Neuronal stem cell (in vitro differentiated cells): ENCODE data around the gene PLEKHD1.

Experiments used
- DNase-seq: peaks from one replicate; pipeline ENCODE4 v3.0.0-alpha.2; 2013; ENCODE audit warnings: low spot score
- H2AFZ ChIP-seq: one replicate; pipeline ENCODE4 v1.6.1; 2013; ENCODE audit warnings: mild to moderate bottlenecking, low read length, inconsistent platforms
- H2AK5ac ChIP-seq: 2 replicates; pipeline ENCODE4 v1.6.1; 2013; ENCODE audit warnings: low read depth, mild to moderate bottlenecking, inconsistent platforms, low read length, moderate library complexity, mixed read lengths
- H2BK120ac ChIP-seq: 2 replicates; pipeline ENCODE4 v1.6.1; 2013; ENCODE audit warnings: low read depth, mild to moderate bottlenecking, inconsistent platforms, low read length, moderate library complexity, mixed read lengths
- H2BK12ac ChIP-seq: one replicate; pipeline ENCODE4 v1.6.1; 2013; ENCODE audit warnings: low read length, inconsistent platforms
- H2BK15ac ChIP-seq: 2 replicates; pipeline ENCODE4 v1.6.1; 2013; ENCODE audit warnings: mild to moderate bottlenecking, low read length, inconsistent platforms, mixed read lengths
- H2BK5ac ChIP-seq: one replicate; pipeline ENCODE4 v1.6.1; 2013; ENCODE audit warnings: inconsistent platforms, mild to moderate bottlenecking, low read length, moderate library complexity
- H3K14ac ChIP-seq: one replicate; pipeline ENCODE4 v1.6.1; 2013; ENCODE audit warnings: low read length, inconsistent platforms
- H3K18ac ChIP-seq: 2 replicates; pipeline ENCODE4 v1.6.1; 2013; ENCODE audit warnings: low read length, inconsistent platforms
- H3K23ac ChIP-seq: 2 replicates; pipeline ENCODE4 v1.6.1; 2013; ENCODE audit warnings: low read depth, mild to moderate bottlenecking, mixed read lengths, low read length, inconsistent platforms; ENCODE audit not compliant: poor library complexity
- H3K27ac ChIP-seq: replicated peaks from 3 replicates; pipeline ENCODE4 v1.5.1; 2013; ENCODE audit warnings: low read length, inconsistent platforms
- H3K27me3 ChIP-seq, 3 experiments: 2 replicates each; pipeline ENCODE4 v1.6.1; 2013; ENCODE audit warnings: low read length in 3 of 3, mild to moderate bottlenecking in 2 of 3, inconsistent platforms in 1 of 3, low read depth in 1 of 3, mixed read lengths in 1 of 3, moderate library complexity in 1 of 3; ENCODE audit not compliant: control insufficient read depth in 3 of 3, insufficient read depth in 3 of 3
- H3K36me3 ChIP-seq, 2 donors: replicated peaks in 1 of 2; 2 replicates each; pipeline ENCODE4 v1.6.1; 2013; ENCODE audit warnings: low read length in 2 of 2; ENCODE audit not compliant: control insufficient read depth in 2 of 2, insufficient read depth in 2 of 2
- H3K4ac ChIP-seq: 2 replicates; pipeline ENCODE4 v1.6.1; 2013; ENCODE audit warnings: inconsistent platforms, mild to moderate bottlenecking, low read length, moderate library complexity
- H3K4me1 ChIP-seq, 2 donors: 1 replicate in 1 of 2; 2 replicates in 1 of 2; pipeline ENCODE4 v1.6.1; 2013; ENCODE audit warnings: low read length in 2 of 2, low read depth in 1 of 2; ENCODE audit not compliant: control insufficient read depth in 2 of 2, insufficient read depth in 1 of 2
- H3K4me2 ChIP-seq: one replicate; pipeline ENCODE4 v1.6.1; 2013; ENCODE audit warnings: mild to moderate bottlenecking, low read length, inconsistent platforms; ENCODE audit not compliant: insufficient read depth, poor library complexity, severe bottlenecking
- H3K4me3 ChIP-seq, 2 donors: 2 replicates each; pipeline ENCODE4 v1.5.1; 2013; ENCODE audit warnings: low read length in 2 of 2, mild to moderate bottlenecking in 2 of 2, inconsistent platforms in 1 of 2, moderate library complexity in 1 of 2
- H3K79me1 ChIP-seq: one replicate; pipeline ENCODE4 v1.6.1; 2013; ENCODE audit warnings: low read depth, mild to moderate bottlenecking, inconsistent platforms, low read length, moderate library complexity
- H3K9ac ChIP-seq: one replicate; pipeline ENCODE4 v1.6.1; 2013; ENCODE audit warnings: mild to moderate bottlenecking, low read depth, low read length, inconsistent platforms; ENCODE audit not compliant: poor library complexity
- H3K9me3 ChIP-seq, 2 donors: replicated peaks in 1 of 2; 2 replicates each; pipeline versions ENCODE3 to v1.6.1; 2013; ENCODE audit warnings: low read length in 2 of 2, mild to moderate bottlenecking in 2 of 2, inconsistent platforms in 1 of 2, low read depth in 1 of 2, mixed read lengths in 1 of 2, moderate library complexity in 1 of 2; ENCODE audit not compliant: control insufficient read depth in 2 of 2, insufficient read depth in 1 of 2
- H4K8ac ChIP-seq: one replicate; pipeline ENCODE4 v1.6.1; 2013; ENCODE audit warnings: low read depth, mild to moderate bottlenecking, inconsistent platforms, low read length, moderate library complexity
- H4K91ac ChIP-seq: one replicate; pipeline ENCODE4 v1.6.1; 2013; ENCODE audit warnings: low read length, low read depth, mild to moderate bottlenecking, inconsistent platforms; ENCODE audit not compliant: poor library complexity
- WGBS, 2 donors: extraction: QIAGEN DNeasy Blood & Tissue Kit; methylation state at CpG; one replicate each; pipeline ENCODE4 v1.1.7; 2013; ENCODE audit warnings: missing lambda C conversion rate in 2 of 2, mixed read lengths in 1 of 2; ENCODE audit not compliant: insufficient read length in 2 of 2, insufficient replicate concordance in 1 of 2; ENCODE audit errors: extremely low coverage in 2 of 2; 5-methylcytosine and 5-hydroxymethylcytosine counted together

Gene PLEKHD1

GRCh38 chr14:69490219-69490918 lies 5.8 kb downstream of the PLEKHD1 start:
- Histone ChIP-seq H2BK12ac (no peak overlapping the region), H3K18ac (no peak overlapping the region), H3K27ac (no peak overlapping the region), H3K27me3 (peaks cover 3 to 44% (median 12%) of the 10 kb centered on the region in 3 experiments), H3K9me3 (peaks cover 0 to 6% of the 10 kb centered on the region in 2 donors), H3K79me1 (no peaks in the 10 kb centered on the region), H3K4me3 (no peak overlapping the region), H3K4ac (no peak overlapping the region), H3K4me2 (no peak overlapping the region), H2BK15ac (no peak overlapping the region), H4K8ac (no peak overlapping the region), H2BK120ac (no peak overlapping the region), H3K23ac (no peak overlapping the region), H3K14ac (no peak overlapping the region), H2AK5ac (no peak overlapping the region), H3K9ac (no peak overlapping the region), H4K91ac (no peak overlapping the region), H2BK5ac (no peak overlapping the region), H2AFZ (peak overlapping the region; percentile 41), H3K36me3 (no peaks in the 10 kb centered on the region), H3K4me1 (peaks cover 10 to 17% of the 10 kb centered on the region in 2 donors)
- no peak for DNase-seq
- WGBS, 2 donors = no CpG with 5 or more reads among the region's 7 CpGs

GRCh38 chr14:69491193-69491592 lies 6.7 kb downstream of the PLEKHD1 start:
- no peaks in the 10 kb centered on the region for H3K36me3 ChIP-seq
- no peak overlapping the region for H4K8ac ChIP-seq
- H2BK15ac ChIP-seq = no peak overlapping the region
- no peak overlapping the region for H3K18ac ChIP-seq
- H2AK5ac ChIP-seq = no peak overlapping the region
- H3K9me3 ChIP-seq = peaks cover 0 to 2% of the 10 kb centered on the region in 2 donors
- H3K27ac ChIP-seq = no peak overlapping the region
- H3K79me1 ChIP-seq = no peaks in the 10 kb centered on the region
- H2BK12ac ChIP-seq = no peak overlapping the region
- no peak overlapping the region for H2AFZ ChIP-seq
- DNase-seq = no peak
- WGBS, 2 donors = no CpG with 5 or more reads among the region's 3 CpGs
- H2BK120ac ChIP-seq = no peak overlapping the region
- H3K23ac ChIP-seq = no peak overlapping the region
- H4K91ac ChIP-seq = no peak overlapping the region
- no peak overlapping the region for H2BK5ac ChIP-seq
- no peak overlapping the region for H3K14ac ChIP-seq
- H3K4me3 ChIP-seq = no peak overlapping the region
- H3K4me2 ChIP-seq = no peak overlapping the region
- H3K4ac ChIP-seq = no peak overlapping the region
- peaks cover 0 to 41% (median 4%) of the 10 kb centered on the region in 3 experiments for H3K27me3 ChIP-seq
- no peak overlapping the region for H3K9ac ChIP-seq
- H3K4me1 ChIP-seq = peaks cover 10 to 17% of the 10 kb centered on the region in 2 donors

- DNase-seq = no peak
- Histone ChIP-seq H3K27me3 (peaks cover 0 to 25% (median 2%) of the 10 kb centered on the region in 3 experiments), H4K8ac (no peak overlapping the region), H3K4me1 (peaks cover under 1 to 3% of the 10 kb centered on the region in 2 donors), H2BK120ac (no peak overlapping the region), H3K14ac (no peak overlapping the region), H2BK5ac (no peak overlapping the region), H4K91ac (no peak overlapping the region), H3K23ac (no peak overlapping the region), H2BK12ac (no peak overlapping the region), H3K9ac (no peak overlapping the region), H3K9me3 (no peaks in the 10 kb centered on the region), H2AK5ac (no peak overlapping the region), H3K27ac (no peak overlapping the region), H3K4me2 (no peak overlapping the region), H3K4ac (no peak overlapping the region), H3K18ac (no peak overlapping the region), H3K79me1 (no peaks in the 10 kb centered on the region), H2BK15ac (no peak overlapping the region), H3K36me3 (no peaks in the 10 kb centered on the region), H3K4me3 (no peak overlapping the region), H2AFZ (no peak overlapping the region)
- no CpG with 5 or more reads among the region's 4 CpGs for WGBS, 2 donors
Observed at GRCh38 chr14:69493038-69493437, 8.5 kb downstream of the PLEKHD1 start.

- Histone ChIP-seq H2BK120ac (no peak overlapping the region), H2BK5ac (no peak overlapping the region), H3K14ac (no peak overlapping the region), H3K4me3 (no peak overlapping the region), H3K9ac (no peak overlapping the region), H3K9me3 (no peaks in the 10 kb centered on the region), H3K23ac (no peak overlapping the region), H2AFZ (no peak overlapping the region), H2BK15ac (no peak overlapping the region), H2BK12ac (no peak overlapping the region), H3K36me3 (no peaks in the 10 kb centered on the region), H4K91ac (no peak overlapping the region), H3K4ac (no peak overlapping the region), H3K18ac (peak overlapping the region; percentile 22), H3K79me1 (no peaks in the 10 kb centered on the region), H2AK5ac (no peak overlapping the region), H3K27ac (no peak overlapping the region), H3K4me2 (no peak overlapping the region), H4K8ac (no peak overlapping the region), H3K4me1 (no peaks in the 10 kb centered on the region), H3K27me3 (peaks cover 0 to 21% (median 2%) of the 10 kb centered on the region in 3 experiments)
- DNase-seq = no peak
- no CpG with 5 or more reads among the region's 3 CpGs for WGBS, 2 donors
Observed at GRCh38 chr14:69493791-69494190, 9.3 kb downstream of the PLEKHD1 start.
